K562 (cell line): ENCODE results near the gene TTC28. TPM values are rescaled to one million over a fixed set of nuclear protein-coding genes. Genes with fewer than 3 reads are reported as not detected.

Experiments
- ATAC-seq: fragments of 200-7000 bp; cut with Tn5 transposase; 3 replicates; pipeline ENCODE4 v1.9.1; 2020; ENCODE audit warnings: moderate library complexity
- BruUV-seq: library from RNA; stranded (reverse); fragments of 400-500 nt; replicated peaks from 2 replicates; lab custom pipeline; 2021; lab: Mats Ljungman, UMichigan
- CTCF ChIA-PET: fragments of 300-600 bp; formaldehyde crosslinking; extraction: SDS; loops from one replicate; lab custom pipeline; 2021; ENCODE audit warnings: low intra/inter-chr PET ratio; lab: Yijun Ruan, JAX
- POLR2A ChIA-PET: fragments of 300-600, 350-650 bp; sonication (Branson Sonifier 250); formaldehyde crosslinking; extraction: SDS; loops from one replicate; lab custom pipeline; 2021; ENCODE audit warnings: antibody characterized with exemption, inconsistent platforms; lab: Yijun Ruan, JAX
- DNase-seq, 4 experiments: peaks; one replicate each; pipeline versions ENCODE4 v3.0.0 to v3.0.0-alpha.2; 2011 to 2018; ENCODE audit warnings: low spot score in 3 of 4, mixed read lengths in 3 of 4; ENCODE audit errors: extremely low read depth in 1 of 4
- FAIRE-seq: peaks from 2 replicates; lab custom pipeline; 2011; peaks lifted over from hg19 to GRCh38; lab: Jason Lieb, UNC
- H2AFZ ChIP-seq: 2 replicates; pipeline ENCODE4 v1.6.0; 2011; ENCODE audit warnings: low read depth, low read length, control low read depth, inconsistent platforms
- H3K27ac ChIP-seq: fragments of 200-600 bp; 3 replicates; pipeline ENCODE4 v1.8.0; 2011; ENCODE audit warnings: low read depth, mild to moderate bottlenecking, control low read depth, inconsistent platforms, low read length, moderate library complexity, mixed read lengths; ENCODE audit errors: extremely low read depth
- H3K27me3 ChIP-seq, 2 experiments: fragments of 300-600 bp in 1 of 2; 2 replicates in 1 of 2; 3 replicates in 1 of 2; pipeline versions ENCODE4 v1.6.0 to v1.8.0; 2011; ENCODE audit warnings: inconsistent platforms in 2 of 2, low read length in 2 of 2, mild to moderate bottlenecking in 1 of 2, mixed read lengths in 1 of 2, moderate library complexity in 1 of 2; ENCODE audit not compliant: control insufficient read depth in 2 of 2, insufficient read depth in 2 of 2
- H3K36me3 ChIP-seq: fragments of 300-600 bp; 3 replicates; pipeline ENCODE4 v1.8.0; 2011; ENCODE audit warnings: mild to moderate bottlenecking, low read length, inconsistent platforms; ENCODE audit not compliant: control insufficient read depth, insufficient read depth
- H3K4me1 ChIP-seq, 2 experiments: fragments of 200-600 bp in 1 of 2; replicated peaks in 1 of 2; 2 replicates in 1 of 2; 3 replicates in 1 of 2; pipeline versions ENCODE4 v1.5.1 to v1.8.0; 2011; ENCODE audit warnings: inconsistent platforms in 2 of 2, low read length in 2 of 2, mild to moderate bottlenecking in 1 of 2, mixed read lengths in 1 of 2, moderate library complexity in 1 of 2; ENCODE audit not compliant: control insufficient read depth in 2 of 2, insufficient read depth in 2 of 2
- H3K4me2 ChIP-seq: 2 replicates; pipeline ENCODE4 v1.6.1; 2011; ENCODE audit warnings: low read length, control low read depth, inconsistent platforms, mixed read lengths; ENCODE audit not compliant: insufficient read depth
- H3K4me3 ChIP-seq: fragments of 200-600 bp; sonication (generic), shearing (Covaris generic); 2 replicates; pipeline ENCODE4 v1.5.1; 2016; ENCODE audit warnings: control low read depth, inconsistent platforms
- H3K79me2 ChIP-seq: fragments of 200-600 bp; 3 replicates; pipeline ENCODE4 v1.8.0; 2011; ENCODE audit warnings: low read length, inconsistent platforms; ENCODE audit not compliant: control insufficient read depth, insufficient read depth
- H3K9ac ChIP-seq, 2 experiments: 2 replicates each; pipeline versions ENCODE4 v1.6.0 to v1.6.1; 2011; ENCODE audit warnings: low read depth in 2 of 2, low read length in 2 of 2, control low read depth in 1 of 2, inconsistent platforms in 1 of 2, mild to moderate bottlenecking in 1 of 2, mixed read lengths in 1 of 2; ENCODE audit not compliant: insufficient read depth in 1 of 2
- H3K9me1 ChIP-seq: one replicate; pipeline ENCODE4 v1.6.0; 2011; ENCODE audit warnings: inconsistent platforms, mild to moderate bottlenecking, low read length, moderate library complexity; ENCODE audit not compliant: control insufficient read depth, insufficient read depth
- H3K9me3 ChIP-seq: replicated peaks from 2 replicates; pipeline ENCODE4 v1.5.1; 2011; ENCODE audit warnings: low read depth, low read length, inconsistent platforms; ENCODE audit not compliant: control insufficient read depth, insufficient read depth
- H4K20me1 ChIP-seq: replicated peaks from 2 replicates; pipeline ENCODE4 v1.6.1; 2011; ENCODE audit warnings: low read length, inconsistent platforms, mixed read lengths; ENCODE audit not compliant: control insufficient read depth, insufficient read depth
- CBX8 ChIP-seq: fragments of 200-600 bp; sonication (generic); IDR thresholded peaks from 2 replicates; pipeline ENCODE4 v1.6.1; 2012; ENCODE audit warnings: borderline replicate concordance, mixed run types, low read depth, mild to moderate bottlenecking, moderate library complexity, mixed read lengths, low read length, control low read depth, inconsistent platforms; ENCODE audit not compliant: poor library complexity, severe bottlenecking; ENCODE audit errors: extremely low read depth
- IFI16 ChIP-seq: fragments of 250-450 bp; sonication (Bioruptor Pico); IDR thresholded peaks from 2 replicates; pipeline ENCODE4 v2.1.2; 2022; ENCODE audit warnings: mild to moderate bottlenecking, inconsistent platforms
- NFXL1 ChIP-seq: fragments of 450-650 bp; formaldehyde crosslinking; IDR thresholded peaks from 2 replicates; pipeline ENCODE4 v1.4.0; 2021; ENCODE audit warnings: mild to moderate bottlenecking
- NUFIP1 ChIP-seq: fragments of 450-650 bp; IDR thresholded peaks from 2 replicates; pipeline ENCODE4 v1.6.1; 2018; ENCODE audit not compliant: partially characterized antibody
- RBM25 ChIP-seq: fragments of 200-400 bp; formaldehyde crosslinking; IDR thresholded peaks from 2 replicates; pipeline ENCODE4 v1.6.1; 2018; ENCODE audit warnings: low read length, low read depth, moderate library complexity; ENCODE audit not compliant: severe bottlenecking
- SIN3A ChIP-seq, 2 experiments: fragments of 150-350 bp in 1 of 2; IDR thresholded peaks; 2 replicates each; pipeline ENCODE4 v1.6.1; 2011 to 2016; ENCODE audit warnings: borderline replicate concordance in 2 of 2, low read depth in 2 of 2, low read length in 2 of 2, mild to moderate bottlenecking in 2 of 2, moderate library complexity in 2 of 2; ENCODE audit not compliant: control insufficient read depth in 1 of 2
- ZNF444 ChIP-seq: fragments of 250-450 bp; sonication (Bioruptor Pico); IDR thresholded peaks from 2 replicates; pipeline ENCODE4 v1.4.0; 2020; ENCODE audit warnings: mild to moderate bottlenecking, moderate library complexity
- ZNF586 ChIP-seq: fragments of 450-650 bp; formaldehyde crosslinking; conservative IDR thresholded peaks from 2 replicates; pipeline ENCODE4 v1.4.0; 2020; ENCODE audit warnings: mild to moderate bottlenecking, moderate library complexity
- WGBS: fragments of 100-300 bp; shearing (Covaris generic); methylation state at CpG from one replicate; pipeline ENCODE4 v1.1.6; 2016; ENCODE audit warnings: low coverage, mixed read lengths; ENCODE audit not compliant: insufficient coverage; ENCODE audit errors: missing lambda C conversion rate; 5-methylcytosine and 5-hydroxymethylcytosine counted together
- in situ Hi-C: fragments of 300-500 bp; cut with MboI; formaldehyde crosslinking; loops from 4 replicates; pipeline ENCODE4 v1.15.0; 2018; ENCODE audit warnings: inconsistent platforms, mixed read lengths
- intact Hi-C: fragments of 100-400 bp; cut with micrococcal nuclease; formaldehyde crosslinking; loops from 2 replicates; pipeline ENCODE4 v1.14.2; 2022
- polyA plus RNA-seq, 8 experiments: library from polyadenylated mRNA; depleted of rRNA in 4 of 8; stranded (reverse) in 5 of 8; unstranded in 3 of 8; fragments of >200 nt; fragmentation: Nextera tagmentation in 2 of 8; fragmentation: Illumina TruSeq in 1 of 8; extraction: Ambion mirVana in 2 of 8; extraction: Trizol in 1 of 8; gene quantifications; 2 replicates each; pipeline versions ENCODE4 v1.2.1 to v1.2.3, GENCODE V29; 2011 to 2014; ENCODE audit warnings: inconsistent platforms in 1 of 8, missing spikeins in 1 of 8
- total RNA-seq, 7 experiments: library from RNA; depleted of rRNA in 6 of 7; stranded (reverse); fragments of >200 nt in 6 of 7; fragmentation: Illumina TruSeq in 2 of 7; extraction: Trizol in 2 of 7; gene quantifications; 2 replicates each; pipeline versions ENCODE4 v1.2.1 to v1.2.3, GENCODE V29; 2011 to 2021; ENCODE audit warnings: low replicate concordance in 1 of 7
- TF ChIP-seq, protein P1 (sequence below): IDR thresholded peaks from 3 replicates; pipeline ENCODE4 v1.6.1; 2011; ENCODE audit warnings: borderline replicate concordance, mild to moderate bottlenecking, moderate library complexity; ENCODE audit not compliant: insufficient read length; ENCODE audit errors: extremely low read depth
- TF ChIP-seq, protein P2 (sequence below): fragments of 150-350 bp; IDR thresholded peaks from 2 replicates; pipeline ENCODE4 v1.6.1; 2014; ENCODE audit warnings: low read depth, mild to moderate bottlenecking, low read length, borderline replicate concordance
- TF ChIP-seq, protein P3 (sequence below), 2 experiments: fragments of 450-650 bp; IDR thresholded peaks; 2 replicates each; pipeline ENCODE4 v1.6.1; 2016

Gene TTC28
- total and polyA plus RNA-seq, 9 of the 15 experiments (the other 6 are each of a cell fraction or from before 2014, with no cell fraction given) = 0.22 to 10.7 (median 3.1) TPM

DNA sequence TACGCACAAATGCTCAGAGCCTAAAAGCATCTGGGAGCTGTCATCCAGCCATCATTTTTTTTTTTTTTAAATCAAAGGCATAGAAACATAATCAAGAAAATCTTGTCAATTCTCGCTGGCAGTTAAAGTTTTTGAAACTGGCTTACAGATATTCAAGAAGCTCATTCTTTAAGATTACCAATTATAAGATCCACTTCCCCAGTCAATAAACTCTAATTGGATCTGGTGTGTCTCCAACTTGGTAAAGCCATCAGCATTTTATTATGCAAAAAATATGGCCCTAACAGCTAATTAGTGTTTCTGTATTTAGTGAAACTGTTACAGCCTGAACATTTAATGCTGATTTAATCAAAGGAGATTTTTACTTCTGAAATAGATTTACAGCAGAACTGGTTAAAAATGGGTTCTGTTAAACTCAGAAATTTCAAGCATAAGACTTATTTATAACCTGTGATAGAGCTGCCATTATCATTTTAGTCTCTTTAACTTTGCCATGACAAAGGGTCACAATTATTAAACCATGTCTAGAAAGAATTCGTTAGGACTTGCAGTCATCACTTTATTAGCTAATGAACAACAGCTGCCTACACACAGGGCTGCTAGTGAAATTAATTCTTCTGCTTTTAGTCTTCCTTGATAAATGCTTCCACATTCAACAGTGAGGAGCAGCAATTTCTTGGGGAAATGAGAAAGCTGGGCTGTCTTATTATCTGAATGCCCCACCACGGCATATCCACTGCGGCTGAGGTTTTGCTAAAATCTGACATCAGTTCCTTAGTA lies 584.1 kb downstream of the TTC28 start:
- H3K27me3 ChIP-seq = no peaks in the 10 kb centered on the region
- intact Hi-C loops = no loop called here
- H3K4me3 ChIP-seq = no peak overlapping the region
- 70% methylated on average over 5 of the region's 5 CpGs for WGBS
- BruUV-seq = no TSS peak
- H3K36me3 ChIP-seq = no peaks in the 10 kb centered on the region
- H2AFZ ChIP-seq = no peak overlapping the region
- H3K79me2 ChIP-seq = no peaks in the 10 kb centered on the region
- ChIA-PET POLR2A (no interaction called here), CTCF (no interaction called here)
- H3K9me3 ChIP-seq = no peaks in the 10 kb centered on the region
- FAIRE-seq = no peak
- no peaks in the 10 kb centered on the region for H3K4me1 ChIP-seq
- H3K27ac ChIP-seq = no peak overlapping the region
- no peak overlapping the region for H3K9ac ChIP-seq
- H3K4me2 ChIP-seq = no peak overlapping the region
- DNase-seq = no peak
- no peaks in the 10 kb centered on the region for H4K20me1 ChIP-seq
- no peak for ATAC-seq
- H3K9me1 ChIP-seq = no peaks in the 10 kb centered on the region
- in situ Hi-C loops = no loop called here
- TF ChIP-seq NUFIP1 = no peak
- TF ChIP-seq IFI16 (CRISPR knock-in tag) = no peak
- TF ChIP-seq SIN3A (IDR thresholded peaks at IDR 0.05; ENCODE audit: borderline replicate concordance in 2 of 2, control insufficient read depth in 1 of 2, low read depth in 2 of 2, low read length in 2 of 2) = no peak
- no peak for TF ChIP-seq NFXL1
- TF ChIP-seq CBX8 = no peak
- TF ChIP-seq, protein P1, sequence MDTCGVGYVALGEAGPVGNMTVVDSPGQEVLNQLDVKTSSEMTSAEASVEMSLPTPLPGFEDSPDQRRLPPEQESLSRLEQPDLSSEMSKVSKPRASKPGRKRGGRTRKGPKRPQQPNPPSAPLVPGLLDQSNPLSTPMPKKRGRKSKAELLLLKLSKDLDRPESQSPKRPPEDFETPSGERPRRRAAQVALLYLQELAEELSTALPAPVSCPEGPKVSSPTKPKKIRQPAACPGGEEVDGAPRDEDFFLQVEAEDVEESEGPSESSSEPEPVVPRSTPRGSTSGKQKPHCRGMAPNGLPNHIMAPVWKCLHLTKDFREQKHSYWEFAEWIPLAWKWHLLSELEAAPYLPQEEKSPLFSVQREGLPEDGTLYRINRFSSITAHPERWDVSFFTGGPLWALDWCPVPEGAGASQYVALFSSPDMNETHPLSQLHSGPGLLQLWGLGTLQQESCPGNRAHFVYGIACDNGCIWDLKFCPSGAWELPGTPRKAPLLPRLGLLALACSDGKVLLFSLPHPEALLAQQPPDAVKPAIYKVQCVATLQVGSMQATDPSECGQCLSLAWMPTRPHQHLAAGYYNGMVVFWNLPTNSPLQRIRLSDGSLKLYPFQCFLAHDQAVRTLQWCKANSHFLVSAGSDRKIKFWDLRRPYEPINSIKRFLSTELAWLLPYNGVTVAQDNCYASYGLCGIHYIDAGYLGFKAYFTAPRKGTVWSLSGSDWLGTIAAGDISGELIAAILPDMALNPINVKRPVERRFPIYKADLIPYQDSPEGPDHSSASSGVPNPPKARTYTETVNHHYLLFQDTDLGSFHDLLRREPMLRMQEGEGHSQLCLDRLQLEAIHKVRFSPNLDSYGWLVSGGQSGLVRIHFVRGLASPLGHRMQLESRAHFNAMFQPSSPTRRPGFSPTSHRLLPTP = no peak
- no peak for TF ChIP-seq ZNF586
- TF ChIP-seq ZNF444 = no peak
- TF ChIP-seq RBM25 = no peak
- TF ChIP-seq, protein P2, sequence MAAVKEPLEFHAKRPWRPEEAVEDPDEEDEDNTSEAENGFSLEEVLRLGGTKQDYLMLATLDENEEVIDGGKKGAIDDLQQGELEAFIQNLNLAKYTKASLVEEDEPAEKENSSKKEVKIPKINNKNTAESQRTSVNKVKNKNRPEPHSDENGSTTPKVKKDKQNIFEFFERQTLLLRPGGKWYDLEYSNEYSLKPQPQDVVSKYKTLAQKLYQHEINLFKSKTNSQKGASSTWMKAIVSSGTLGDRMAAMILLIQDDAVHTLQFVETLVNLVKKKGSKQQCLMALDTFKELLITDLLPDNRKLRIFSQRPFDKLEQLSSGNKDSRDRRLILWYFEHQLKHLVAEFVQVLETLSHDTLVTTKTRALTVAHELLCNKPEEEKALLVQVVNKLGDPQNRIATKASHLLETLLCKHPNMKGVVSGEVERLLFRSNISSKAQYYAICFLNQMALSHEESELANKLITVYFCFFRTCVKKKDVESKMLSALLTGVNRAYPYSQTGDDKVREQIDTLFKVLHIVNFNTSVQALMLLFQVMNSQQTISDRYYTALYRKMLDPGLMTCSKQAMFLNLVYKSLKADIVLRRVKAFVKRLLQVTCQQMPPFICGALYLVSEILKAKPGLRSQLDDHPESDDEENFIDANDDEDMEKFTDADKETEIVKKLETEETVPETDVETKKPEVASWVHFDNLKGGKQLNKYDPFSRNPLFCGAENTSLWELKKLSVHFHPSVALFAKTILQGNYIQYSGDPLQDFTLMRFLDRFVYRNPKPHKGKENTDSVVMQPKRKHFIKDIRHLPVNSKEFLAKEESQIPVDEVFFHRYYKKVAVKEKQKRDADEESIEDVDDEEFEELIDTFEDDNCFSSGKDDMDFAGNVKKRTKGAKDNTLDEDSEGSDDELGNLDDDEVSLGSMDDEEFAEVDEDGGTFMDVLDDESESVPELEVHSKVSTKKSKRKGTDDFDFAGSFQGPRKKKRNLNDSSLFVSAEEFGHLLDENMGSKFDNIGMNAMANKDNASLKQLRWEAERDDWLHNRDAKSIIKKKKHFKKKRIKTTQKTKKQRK = no peak
- TF ChIP-seq, protein P3, sequence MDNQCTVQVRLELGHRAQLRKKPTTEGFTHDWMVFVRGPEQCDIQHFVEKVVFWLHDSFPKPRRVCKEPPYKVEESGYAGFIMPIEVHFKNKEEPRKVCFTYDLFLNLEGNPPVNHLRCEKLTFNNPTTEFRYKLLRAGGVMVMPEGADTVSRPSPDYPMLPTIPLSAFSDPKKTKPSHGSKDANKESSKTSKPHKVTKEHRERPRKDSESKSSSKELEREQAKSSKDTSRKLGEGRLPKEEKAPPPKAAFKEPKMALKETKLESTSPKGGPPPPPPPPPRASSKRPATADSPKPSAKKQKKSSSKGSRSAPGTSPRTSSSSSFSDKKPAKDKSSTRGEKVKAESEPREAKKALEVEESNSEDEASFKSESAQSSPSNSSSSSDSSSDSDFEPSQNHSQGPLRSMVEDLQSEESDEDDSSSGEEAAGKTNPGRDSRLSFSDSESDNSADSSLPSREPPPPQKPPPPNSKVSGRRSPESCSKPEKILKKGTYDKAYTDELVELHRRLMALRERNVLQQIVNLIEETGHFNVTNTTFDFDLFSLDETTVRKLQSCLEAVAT (IDR thresholded peaks at IDR 0.05) = no peak
